ENCODE data around the gene CDH23. TPM values are rescaled to one million over a fixed set of nuclear protein-coding genes. Genes with fewer than 3 reads are reported as not detected.

Gene CDH23
- total and polyA plus RNA-seq, 2 experiments from 2014 or later, result 0.30 to 1.5 TPM

GRCh38 chr10:71734797-71735196 lies 338.1 kb downstream of the CDH23 start:
- Histone ChIP-seq H3K36me3 (replicated peaks; ENCODE audit: insufficient read depth, low read depth) (no peaks in the 10 kb centered on the region), H3K27me3 (no peaks in the 10 kb centered on the region), H3K27ac (no peak overlapping the region), H3K4me3 (no peak overlapping the region), H4K20me1 (ENCODE audit: insufficient read depth, poor library complexity, severe bottlenecking) (no peaks in the 10 kb centered on the region), H3K79me2 (no peaks in the 10 kb centered on the region), H2AFZ (no peak overlapping the region), H3K4me2 (no peak overlapping the region), H3K9me3 (ENCODE audit: low read depth) (no peaks in the 10 kb centered on the region), H3K4me1 (ENCODE audit: insufficient read depth) (no peaks in the 10 kb centered on the region), H3K9me2 (replicated peaks; ENCODE audit: insufficient read depth) (no peaks in the 10 kb centered on the region)
- DNase-seq (ENCODE audit: low spot score), result no peak
- 84% methylated on average over 5 of the region's 5 CpGs for WGBS (ENCODE audit: low lambda C conversion rate, missing lambda C conversion rate)
- TF ChIP-seq EZH2phosphoT487 (IDR thresholded peaks at IDR 0.05; ENCODE audit: low read depth, severe bottlenecking, unreplicated experiment), result no peak
- no peak for TF ChIP-seq CTCF (IDR thresholded peaks at IDR 0.05; ENCODE audit: poor library complexity)
- TF ChIP-seq EZH2 (IDR thresholded peaks at IDR 0.05; ENCODE audit: borderline replicate concordance), result no peak

DNA sequence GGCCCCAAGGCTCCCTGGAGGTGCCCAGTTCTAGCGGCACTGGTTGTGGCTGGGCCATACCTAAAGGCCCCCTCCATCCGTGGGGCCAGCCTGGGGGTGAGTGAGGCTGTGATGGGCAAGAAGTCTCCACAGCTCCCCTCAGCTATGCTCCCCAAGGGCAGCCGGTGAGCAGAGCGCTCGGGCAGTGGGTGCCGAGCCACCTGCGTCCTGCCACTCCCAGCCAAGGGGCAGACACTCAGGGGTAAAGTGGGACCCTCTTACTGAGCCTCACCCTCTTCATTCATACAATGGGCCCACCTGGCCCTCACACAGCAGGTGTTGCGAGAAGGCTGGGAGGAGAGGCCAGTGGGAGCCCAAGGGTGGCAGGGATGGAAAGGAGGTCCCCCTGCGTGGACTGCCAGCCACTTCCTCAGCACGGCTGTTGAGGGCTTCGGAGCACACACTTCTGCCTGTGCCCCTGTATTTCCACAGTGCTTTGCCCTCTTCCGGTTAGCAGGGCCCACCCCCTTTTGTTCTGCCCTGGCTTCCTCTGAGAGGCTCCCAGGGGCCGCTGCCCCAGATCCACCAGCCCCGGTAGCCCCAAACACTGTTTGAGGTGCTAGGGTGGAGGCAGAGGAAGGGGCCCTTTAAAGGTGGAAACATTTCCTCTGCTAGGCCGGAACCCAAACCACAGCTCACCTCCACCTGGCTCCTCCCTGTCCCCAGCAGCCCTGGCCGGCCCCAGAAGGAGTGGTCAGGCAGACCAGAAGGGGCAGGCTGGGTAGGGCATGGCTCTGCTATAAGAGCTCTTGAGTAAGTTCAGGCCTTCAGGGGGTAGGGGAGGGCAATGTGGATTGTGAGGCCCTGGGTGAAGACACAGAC lies 339.2 kb downstream of the CDH23 start:
- Histone ChIP-seq H3K4me3 (no peak overlapping the region), H3K27me3 (no peaks in the 10 kb centered on the region), H3K79me2 (no peaks in the 10 kb centered on the region), H3K9me2 (replicated peaks; ENCODE audit: insufficient read depth) (no peaks in the 10 kb centered on the region), H3K4me1 (ENCODE audit: insufficient read depth) (no peaks in the 10 kb centered on the region), H3K9me3 (ENCODE audit: low read depth) (no peaks in the 10 kb centered on the region), H2AFZ (no peak overlapping the region), H4K20me1 (ENCODE audit: insufficient read depth, poor library complexity, severe bottlenecking) (no peaks in the 10 kb centered on the region), H3K4me2 (no peak overlapping the region), H3K36me3 (replicated peaks; ENCODE audit: insufficient read depth, low read depth) (no peaks in the 10 kb centered on the region), H3K27ac (no peak overlapping the region)
- no peak for DNase-seq (ENCODE audit: low spot score)
- 89% methylated on average over 16 of the region's 16 CpGs for WGBS (ENCODE audit: low lambda C conversion rate, missing lambda C conversion rate)
- TF ChIP-seq EZH2phosphoT487 (IDR thresholded peaks at IDR 0.05; ENCODE audit: low read depth, severe bottlenecking, unreplicated experiment), result no peak
- TF ChIP-seq EZH2 (IDR thresholded peaks at IDR 0.05; ENCODE audit: borderline replicate concordance), result no peak
- TF ChIP-seq CTCF (IDR thresholded peaks at IDR 0.05; ENCODE audit: poor library complexity), result no peak

GRCh38 chr10:71736570-71736952 lies 339.8 kb downstream of the CDH23 start:
- H3K36me3 ChIP-seq (replicated peaks; ENCODE audit: insufficient read depth, low read depth), result no peaks in the 10 kb centered on the region
- H4K20me1 ChIP-seq (ENCODE audit: insufficient read depth, poor library complexity, severe bottlenecking), result no peaks in the 10 kb centered on the region
- no peaks in the 10 kb centered on the region for H3K9me2 ChIP-seq (replicated peaks; ENCODE audit: insufficient read depth)
- no peaks in the 10 kb centered on the region for H3K27me3 ChIP-seq
- no peak for DNase-seq (ENCODE audit: low spot score)
- 88% methylated on average over 2 of the region's 2 CpGs for WGBS (ENCODE audit: low lambda C conversion rate, missing lambda C conversion rate)
- no peak overlapping the region for H3K27ac ChIP-seq
- H3K79me2 ChIP-seq, result no peaks in the 10 kb centered on the region
- no peaks in the 10 kb centered on the region for H3K9me3 ChIP-seq (ENCODE audit: low read depth)
- no peaks in the 10 kb centered on the region for H3K4me1 ChIP-seq (ENCODE audit: insufficient read depth)
- H3K4me3 ChIP-seq, result no peak overlapping the region
- TF ChIP-seq EZH2phosphoT487 (IDR thresholded peaks at IDR 0.05; ENCODE audit: low read depth, severe bottlenecking, unreplicated experiment) (no peak), EZH2 (IDR thresholded peaks at IDR 0.05; ENCODE audit: borderline replicate concordance) (no peak), CTCF (IDR thresholded peaks at IDR 0.05; ENCODE audit: poor library complexity) (no peak)
- no peak overlapping the region for H2AFZ ChIP-seq
- no peak overlapping the region for H3K4me2 ChIP-seq
